ENCODE data around the gene CTTNBP2NL. TPM values are rescaled to one million over a fixed set of nuclear protein-coding genes. Genes with fewer than 3 reads are reported as not detected.

Gene CTTNBP2NL
- polyA plus RNA-seq, 3 donors, result 1.6 to 4.9 (median 3.0) TPM

DNA sequence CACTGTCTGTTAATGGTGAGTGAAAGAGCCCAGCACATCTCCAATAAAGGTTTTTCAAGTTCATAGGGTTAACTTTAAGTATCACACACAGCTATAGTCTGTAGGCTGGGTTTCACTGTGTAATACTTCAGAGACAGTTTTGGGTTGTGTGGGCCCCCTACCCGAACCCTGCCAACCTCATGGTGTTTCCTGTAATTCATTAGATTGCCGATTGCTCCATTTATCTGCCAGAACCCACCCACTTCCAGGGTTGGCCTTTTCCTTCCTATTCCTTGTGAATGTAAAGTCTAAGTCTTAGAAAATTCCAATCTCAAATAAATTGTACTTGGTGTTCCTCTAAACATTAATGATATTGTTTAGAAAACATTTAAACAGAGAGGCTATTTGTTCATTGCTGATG lies 43.6 kb downstream of the CTTNBP2NL start:
- H3K9ac ChIP-seq (ENCODE audit: insufficient read depth, low read length, poor library complexity, severe bottlenecking), result no peak overlapping the region
- H3K4me2 ChIP-seq (replicated peaks; ENCODE audit: extremely low read depth, low read length, poor library complexity, severe bottlenecking), result no peak overlapping the region
- H2AFZ ChIP-seq (ENCODE audit: insufficient read depth, low read depth, low read length, poor library complexity, severe bottlenecking), result no peak overlapping the region
- no peaks in the 10 kb centered on the region for H3K9me3 ChIP-seq (replicated peaks in 1 of 2; ENCODE audit: control insufficient read depth in 1 of 2, insufficient read depth in 1 of 2, low read length in 2 of 2)
- TF ChIP-seq, protein P1, sequence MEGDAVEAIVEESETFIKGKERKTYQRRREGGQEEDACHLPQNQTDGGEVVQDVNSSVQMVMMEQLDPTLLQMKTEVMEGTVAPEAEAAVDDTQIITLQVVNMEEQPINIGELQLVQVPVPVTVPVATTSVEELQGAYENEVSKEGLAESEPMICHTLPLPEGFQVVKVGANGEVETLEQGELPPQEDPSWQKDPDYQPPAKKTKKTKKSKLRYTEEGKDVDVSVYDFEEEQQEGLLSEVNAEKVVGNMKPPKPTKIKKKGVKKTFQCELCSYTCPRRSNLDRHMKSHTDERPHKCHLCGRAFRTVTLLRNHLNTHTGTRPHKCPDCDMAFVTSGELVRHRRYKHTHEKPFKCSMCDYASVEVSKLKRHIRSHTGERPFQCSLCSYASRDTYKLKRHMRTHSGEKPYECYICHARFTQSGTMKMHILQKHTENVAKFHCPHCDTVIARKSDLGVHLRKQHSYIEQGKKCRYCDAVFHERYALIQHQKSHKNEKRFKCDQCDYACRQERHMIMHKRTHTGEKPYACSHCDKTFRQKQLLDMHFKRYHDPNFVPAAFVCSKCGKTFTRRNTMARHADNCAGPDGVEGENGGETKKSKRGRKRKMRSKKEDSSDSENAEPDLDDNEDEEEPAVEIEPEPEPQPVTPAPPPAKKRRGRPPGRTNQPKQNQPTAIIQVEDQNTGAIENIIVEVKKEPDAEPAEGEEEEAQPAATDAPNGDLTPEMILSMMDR (IDR thresholded peaks at IDR 0.05), result no peak
- no peak overlapping the region for H3K27ac Mint-ChIP-seq
- WGBS (ENCODE audit: insufficient coverage), result no CpG with 5 or more reads among the region's 2 CpGs
- peaks cover 2% of the 10 kb centered on the region for H3K4me1 Mint-ChIP-seq
- intact Hi-C loops (cut with micrococcal nuclease), result no loop called here
- no peaks in the 10 kb centered on the region for H3K4me1 ChIP-seq (ENCODE audit: control insufficient read depth in 1 of 2, insufficient read depth in 2 of 2, low read length in 2 of 2)
- H3K27ac ChIP-seq (ENCODE audit: low read depth in 1 of 2, low read length in 2 of 2), result no peak overlapping the region
- no peaks in the 10 kb centered on the region for H3K27me3 ChIP-seq (ENCODE audit: control insufficient read depth in 2 of 2, insufficient read depth in 2 of 2, low read length in 2 of 2)
- H3K4me3 ChIP-seq (replicated peaks in 1 of 3; ENCODE audit: low read depth in 2 of 3, low read length in 3 of 3), result no peak overlapping the region
- peaks cover 0 to 1% of the 10 kb centered on the region in 2 donors for H3K36me3 Mint-ChIP-seq
- no peaks in the 10 kb centered on the region for H4K20me1 ChIP-seq (ENCODE audit: insufficient read depth, low read length)
- H3K79me2 ChIP-seq (ENCODE audit: insufficient read depth, low read length), result no peaks in the 10 kb centered on the region
- H3K4me3 Mint-ChIP-seq, result no peak overlapping the region
- no peaks in the 10 kb centered on the region for H3K36me3 ChIP-seq (replicated peaks in 1 of 2; ENCODE audit: control insufficient read depth in 1 of 2, insufficient read depth in 2 of 2, low read length in 2 of 2)
- DNase-seq, result no peak
- H3K27me3 Mint-ChIP-seq (ENCODE audit: low read depth in 3 of 3), result peaks cover 0 to 1% (median 0%) of the 10 kb centered on the region in 3 donors
- H3K9me3 Mint-ChIP-seq, result no peaks in the 10 kb centered on the region

DNA sequence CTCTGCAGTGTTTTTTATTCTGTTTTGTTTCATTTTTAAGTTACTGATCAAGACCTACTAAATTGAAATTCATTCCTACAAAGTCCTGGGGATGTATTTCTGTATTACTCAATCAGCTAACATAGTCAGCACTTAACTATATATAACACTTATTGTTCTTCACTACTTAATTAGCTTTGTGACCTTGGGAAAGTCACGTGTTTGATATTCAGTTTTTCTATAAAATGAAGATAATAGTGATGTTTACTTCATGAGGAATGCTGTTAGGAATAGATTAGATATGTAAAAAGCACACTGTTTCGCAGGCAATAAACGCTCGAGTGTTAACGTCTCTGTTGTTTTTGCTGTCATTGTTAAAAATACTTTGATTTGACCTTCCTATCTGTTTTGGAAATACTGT lies 44.6 kb downstream of the CTTNBP2NL start:
- Mint-ChIP-seq H3K27me3 (ENCODE audit: low read depth in 3 of 3) (peaks cover 0 to 1% (median 0%) of the 10 kb centered on the region in 3 donors), H3K4me1 (peaks cover 2% of the 10 kb centered on the region), H3K36me3 (peaks cover 0 to 1% of the 10 kb centered on the region in 2 donors), H3K9me3 (no peaks in the 10 kb centered on the region), H3K27ac (no peak overlapping the region), H3K4me3 (no peak overlapping the region)
- no peak overlapping the region for H3K4me3 ChIP-seq (replicated peaks in 1 of 3; ENCODE audit: low read depth in 2 of 3, low read length in 3 of 3)
- no peak overlapping the region for H3K9ac ChIP-seq (ENCODE audit: insufficient read depth, low read length, poor library complexity, severe bottlenecking)
- H4K20me1 ChIP-seq (ENCODE audit: insufficient read depth, low read length), result no peaks in the 10 kb centered on the region
- H3K27ac ChIP-seq (ENCODE audit: low read depth in 1 of 2, low read length in 2 of 2), result no peak overlapping the region
- H3K4me2 ChIP-seq (replicated peaks; ENCODE audit: extremely low read depth, low read length, poor library complexity, severe bottlenecking), result no peak overlapping the region
- no peaks in the 10 kb centered on the region for H3K79me2 ChIP-seq (ENCODE audit: insufficient read depth, low read length)
- DNase-seq, result no peak
- WGBS (ENCODE audit: insufficient coverage), result 100% methylated on average over 1 of the region's 5 CpGs
- TF ChIP-seq, protein P1 (IDR thresholded peaks at IDR 0.05), result no peak
- intact Hi-C loops (cut with micrococcal nuclease), result no loop called here
- no peak overlapping the region for H2AFZ ChIP-seq (ENCODE audit: insufficient read depth, low read depth, low read length, poor library complexity, severe bottlenecking)
- no peaks in the 10 kb centered on the region for H3K36me3 ChIP-seq (replicated peaks in 1 of 2; ENCODE audit: control insufficient read depth in 1 of 2, insufficient read depth in 2 of 2, low read length in 2 of 2)
- H3K9me3 ChIP-seq (replicated peaks in 1 of 2; ENCODE audit: control insufficient read depth in 1 of 2, insufficient read depth in 1 of 2, low read length in 2 of 2), result no peaks in the 10 kb centered on the region
- no peaks in the 10 kb centered on the region for H3K27me3 ChIP-seq (ENCODE audit: control insufficient read depth in 2 of 2, insufficient read depth in 2 of 2, low read length in 2 of 2)
- H3K4me1 ChIP-seq (ENCODE audit: control insufficient read depth in 1 of 2, insufficient read depth in 2 of 2, low read length in 2 of 2), result no peaks in the 10 kb centered on the region
